DND-41 (cell line): ENCODE measurements around the gene MSH4.

Experiments used
- ATAC-seq: fragments of 200-7000 bp; cut with Tn5 transposase; 3 replicates; pipeline ENCODE4 v1.9.1; 2021; ENCODE audit warnings: low read depth; ENCODE audit not compliant: insufficient read depth
- DNase-seq: peaks from one replicate; pipeline ENCODE4 v3.0.0-alpha.2; 2020
- H2AFZ ChIP-seq: 2 replicates; pipeline ENCODE4 v1.6.0; 2012; ENCODE audit warnings: low read depth, low read length
- H3K27ac ChIP-seq: 2 replicates; pipeline ENCODE4 v1.5.1; 2012; ENCODE audit warnings: low read length, inconsistent platforms
- H3K27me3 ChIP-seq: fragments of 200-600 bp; sonication (generic); 2 replicates; pipeline ENCODE4 v1.6.0; 2012; ENCODE audit warnings: low read length, mild to moderate bottlenecking, inconsistent platforms; ENCODE audit not compliant: insufficient read depth, poor library complexity
- H3K36me3 ChIP-seq: 2 replicates; pipeline ENCODE4 v1.5.1; 2012; ENCODE audit warnings: low read length, inconsistent platforms; ENCODE audit not compliant: insufficient read depth
- H3K4me1 ChIP-seq: 2 replicates; pipeline ENCODE4 v1.5.1; 2012; ENCODE audit warnings: mild to moderate bottlenecking, low read length; ENCODE audit not compliant: insufficient read depth
- H3K4me2 ChIP-seq: 2 replicates; pipeline ENCODE4 v1.6.0; 2012; ENCODE audit warnings: mild to moderate bottlenecking, moderate library complexity, low read length, inconsistent platforms; ENCODE audit not compliant: insufficient read depth
- H3K4me3 ChIP-seq, 2 experiments: fragments of 200-600 bp in 1 of 2; shearing (Covaris generic) in 1 of 2; 2 replicates each; pipeline ENCODE4 v1.5.1; 2012 to 2016; ENCODE audit warnings: inconsistent platforms in 2 of 2, low read length in 2 of 2, mild to moderate bottlenecking in 2 of 2, low read depth in 1 of 2, moderate library complexity in 1 of 2
- H3K79me2 ChIP-seq: 2 replicates; pipeline ENCODE4 v1.6.0; 2012; ENCODE audit warnings: low read length, inconsistent platforms; ENCODE audit not compliant: insufficient read depth
- H3K9ac ChIP-seq: 2 replicates; pipeline ENCODE4 v1.6.0; 2012; ENCODE audit warnings: low read depth, mild to moderate bottlenecking, inconsistent platforms, low read length, moderate library complexity
- H3K9me3 ChIP-seq: 2 replicates; pipeline ENCODE4 v1.5.1; 2012; ENCODE audit warnings: low read length, moderate library complexity, mild to moderate bottlenecking, inconsistent platforms; ENCODE audit not compliant: insufficient read depth, severe bottlenecking
- H4K20me1 ChIP-seq: 2 replicates; pipeline ENCODE4 v1.6.0; 2012; ENCODE audit warnings: low read length; ENCODE audit not compliant: insufficient read depth
- EZH2 ChIP-seq: IDR thresholded peaks from 3 replicates; pipeline ENCODE4 v1.6.1; 2012; ENCODE audit warnings: borderline replicate concordance, low read depth, mild to moderate bottlenecking, moderate library complexity, low read length, inconsistent platforms; ENCODE audit not compliant: severe bottlenecking
- TF ChIP-seq, protein P1 (sequence below): IDR thresholded peaks from 2 replicates; pipeline ENCODE4 v1.5.1; 2012; ENCODE audit warnings: borderline replicate concordance, low read length, moderate library complexity, mild to moderate bottlenecking; ENCODE audit not compliant: poor library complexity, severe bottlenecking; ENCODE audit errors: extremely low read depth

Gene MSH4

DNA sequence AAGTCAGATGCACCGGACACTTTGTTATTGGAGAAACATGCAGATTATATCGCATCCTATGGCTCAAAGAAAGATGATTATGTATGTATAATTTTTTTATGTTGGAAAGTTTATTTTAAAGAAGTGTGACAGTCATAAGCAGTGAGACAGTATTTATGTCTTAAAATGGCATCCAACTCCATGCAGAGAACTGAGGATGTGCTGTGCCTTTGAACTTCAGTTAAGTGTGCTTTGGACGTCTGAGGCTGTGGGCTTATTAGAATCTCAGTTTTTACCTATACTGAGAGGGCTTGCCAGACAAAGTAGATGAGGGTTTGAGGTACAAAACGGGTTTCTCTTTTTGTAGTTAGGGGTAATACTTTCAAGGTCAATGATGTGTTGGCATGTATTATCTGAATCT, 9.2 kb upstream of the MSH4 start:
- Histone ChIP-seq H3K27ac (peak overlapping the region; percentile 88), H3K27me3 (no peaks in the 10 kb centered on the region), H3K9me3 (no peaks in the 10 kb centered on the region), H3K4me2 (peak overlapping the region; percentile 87), H3K4me1 (peaks cover 62% of the 10 kb centered on the region), H3K4me3 (peak overlapping the region; percentile 98 to 100), H3K9ac (peak overlapping the region; percentile 93), H4K20me1 (peaks cover 49% of the 10 kb centered on the region), H3K36me3 (peaks cover 57% of the 10 kb centered on the region), H3K79me2 (peaks cover 74% of the 10 kb centered on the region), H2AFZ (no peak overlapping the region)
- DNase-seq (peak; percentile 30), ATAC-seq (0 out of 3 replicates have a peak, but pooled peaks have one; percentile 18)
- TF ChIP-seq, protein P1, sequence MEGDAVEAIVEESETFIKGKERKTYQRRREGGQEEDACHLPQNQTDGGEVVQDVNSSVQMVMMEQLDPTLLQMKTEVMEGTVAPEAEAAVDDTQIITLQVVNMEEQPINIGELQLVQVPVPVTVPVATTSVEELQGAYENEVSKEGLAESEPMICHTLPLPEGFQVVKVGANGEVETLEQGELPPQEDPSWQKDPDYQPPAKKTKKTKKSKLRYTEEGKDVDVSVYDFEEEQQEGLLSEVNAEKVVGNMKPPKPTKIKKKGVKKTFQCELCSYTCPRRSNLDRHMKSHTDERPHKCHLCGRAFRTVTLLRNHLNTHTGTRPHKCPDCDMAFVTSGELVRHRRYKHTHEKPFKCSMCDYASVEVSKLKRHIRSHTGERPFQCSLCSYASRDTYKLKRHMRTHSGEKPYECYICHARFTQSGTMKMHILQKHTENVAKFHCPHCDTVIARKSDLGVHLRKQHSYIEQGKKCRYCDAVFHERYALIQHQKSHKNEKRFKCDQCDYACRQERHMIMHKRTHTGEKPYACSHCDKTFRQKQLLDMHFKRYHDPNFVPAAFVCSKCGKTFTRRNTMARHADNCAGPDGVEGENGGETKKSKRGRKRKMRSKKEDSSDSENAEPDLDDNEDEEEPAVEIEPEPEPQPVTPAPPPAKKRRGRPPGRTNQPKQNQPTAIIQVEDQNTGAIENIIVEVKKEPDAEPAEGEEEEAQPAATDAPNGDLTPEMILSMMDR = no peak
- no peak for TF ChIP-seq EZH2

DNA sequence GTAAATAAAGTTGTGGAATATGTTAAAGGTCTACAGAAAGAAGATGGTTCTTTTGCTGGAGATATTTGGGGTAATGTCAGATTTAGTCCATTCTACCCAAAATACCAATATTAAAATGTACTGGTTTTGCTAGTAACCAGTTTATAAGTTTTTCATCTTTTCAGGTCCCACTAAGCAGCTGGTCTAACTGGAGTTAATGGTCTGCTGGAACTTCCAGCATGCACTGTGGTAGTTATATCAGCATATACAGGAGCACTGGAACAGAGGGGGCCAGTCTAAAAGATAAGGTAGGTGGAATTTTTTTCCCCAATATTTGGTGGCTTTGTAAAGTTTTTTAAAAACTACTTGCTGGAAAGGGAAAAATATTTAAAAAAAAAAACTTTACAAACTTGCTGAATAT, 6.7 kb upstream of the MSH4 start:
- Histone ChIP-seq H3K27me3 (no peaks in the 10 kb centered on the region), H3K9ac (peak overlapping the region; percentile 93; the same call in 1 of the 2 replicates)

GRCh38 chr1:75791022-75791421, 5.7 kb upstream of the MSH4 start:
- H3K9ac ChIP-seq = no peak overlapping the region
- no peak for TF ChIP-seq EZH2
- TF ChIP-seq, protein P1 = no peak
- peaks cover 73% of the 10 kb centered on the region for H4K20me1 ChIP-seq
- H3K27me3 ChIP-seq = no peaks in the 10 kb centered on the region
- ATAC-seq = no peak
- no peak overlapping the region for H2AFZ ChIP-seq
- H3K79me2 ChIP-seq = peaks cover 71% of the 10 kb centered on the region
- peaks cover 52% of the 10 kb centered on the region for H3K4me1 ChIP-seq
- no peak overlapping the region for H3K27ac ChIP-seq
- H3K9me3 ChIP-seq = no peaks in the 10 kb centered on the region
- peaks cover 92% of the 10 kb centered on the region for H3K36me3 ChIP-seq
- no peak for DNase-seq
- 0 out of 4 replicates have a peak overlapping the region, but pooled peaks of 1 of the 2 experiments have one; percentile 38 for H3K4me3 ChIP-seq
- H3K4me2 ChIP-seq = peak overlapping the region; percentile 87; the same call in 1 of the 2 replicates

More for the DNA sequence above, 6.7 kb upstream of the MSH4 start:
- H2AFZ ChIP-seq = no peak overlapping the region
- peaks cover 81% of the 10 kb centered on the region for H3K36me3 ChIP-seq
- no peak for TF ChIP-seq EZH2
- TF ChIP-seq, protein P1 = no peak
- peaks cover 61% of the 10 kb centered on the region for H3K4me1 ChIP-seq
- no peak overlapping the region for H3K27ac ChIP-seq
- ATAC-seq (no peak), DNase-seq (no peak)
- H3K4me2 ChIP-seq = peak overlapping the region; percentile 87
- peaks cover 64% of the 10 kb centered on the region for H4K20me1 ChIP-seq
- H3K9me3 ChIP-seq = no peaks in the 10 kb centered on the region
- H3K79me2 ChIP-seq = peaks cover 80% of the 10 kb centered on the region
- H3K4me3 ChIP-seq = peak overlapping the region in 1 of 2 experiments; percentile 98; a peak in 1 of 4 replicates
